Thyroid gland (tissue), 4 donors: ENCODE measurements around the gene TRPM6.

ENCODE experiments used
- POLR2A ChIP-seq, 2 donors: fragments of 450-650 bp; IDR thresholded peaks; one replicate each; pipeline ENCODE4 v1.6.1; 2017; ENCODE audit warnings: antibody characterized with exemption in 2 of 2, mild to moderate bottlenecking in 2 of 2, moderate library complexity in 1 of 2
- TF ChIP-seq, protein P1 (sequence below), 6 experiments: fragments of 200-600 bp in 3 of 6; fragments of 450-650 bp in 3 of 6; sonication (generic) in 3 of 6; IDR thresholded peaks; one replicate each; pipeline ENCODE4 v1.5.1; 2016 to 2019; ENCODE audit warnings: antibody characterized with exemption in 6 of 6, mild to moderate bottlenecking in 2 of 6, inconsistent platforms in 1 of 6, moderate library complexity in 1 of 6

DNA sequence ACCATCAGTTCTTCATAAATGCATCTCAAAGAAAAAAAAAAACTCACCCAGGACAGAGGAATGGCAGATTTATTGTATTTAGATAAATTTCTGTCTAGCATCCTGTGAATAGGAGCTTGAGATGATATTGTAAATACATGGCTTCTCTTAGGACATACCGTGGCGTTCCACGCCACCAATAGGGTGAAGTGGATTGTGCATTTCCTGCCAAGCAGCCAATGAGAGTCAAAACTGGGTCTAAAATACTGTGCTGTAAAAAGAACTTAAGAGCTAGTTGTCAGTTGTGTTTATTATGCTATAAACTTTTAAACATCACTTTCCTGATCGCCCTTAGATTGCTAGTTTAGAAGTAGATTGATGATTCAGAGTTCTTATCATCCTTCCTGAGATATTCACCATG is 20.9 kb upstream of the TRPM6 start:
- TF ChIP-seq, protein P1, sequence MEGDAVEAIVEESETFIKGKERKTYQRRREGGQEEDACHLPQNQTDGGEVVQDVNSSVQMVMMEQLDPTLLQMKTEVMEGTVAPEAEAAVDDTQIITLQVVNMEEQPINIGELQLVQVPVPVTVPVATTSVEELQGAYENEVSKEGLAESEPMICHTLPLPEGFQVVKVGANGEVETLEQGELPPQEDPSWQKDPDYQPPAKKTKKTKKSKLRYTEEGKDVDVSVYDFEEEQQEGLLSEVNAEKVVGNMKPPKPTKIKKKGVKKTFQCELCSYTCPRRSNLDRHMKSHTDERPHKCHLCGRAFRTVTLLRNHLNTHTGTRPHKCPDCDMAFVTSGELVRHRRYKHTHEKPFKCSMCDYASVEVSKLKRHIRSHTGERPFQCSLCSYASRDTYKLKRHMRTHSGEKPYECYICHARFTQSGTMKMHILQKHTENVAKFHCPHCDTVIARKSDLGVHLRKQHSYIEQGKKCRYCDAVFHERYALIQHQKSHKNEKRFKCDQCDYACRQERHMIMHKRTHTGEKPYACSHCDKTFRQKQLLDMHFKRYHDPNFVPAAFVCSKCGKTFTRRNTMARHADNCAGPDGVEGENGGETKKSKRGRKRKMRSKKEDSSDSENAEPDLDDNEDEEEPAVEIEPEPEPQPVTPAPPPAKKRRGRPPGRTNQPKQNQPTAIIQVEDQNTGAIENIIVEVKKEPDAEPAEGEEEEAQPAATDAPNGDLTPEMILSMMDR (IDR thresholded peaks at IDR 0.05) = no peak
- no peak for TF ChIP-seq POLR2A (IDR thresholded peaks at IDR 0.05)
